HepG2 (cell line): ENCODE data around the gene EIF4G1. TPM values are rescaled to one million over a fixed set of nuclear protein-coding genes. Genes with fewer than 3 reads are reported as not detected.
A peak's percentile ranks its signal among the peaks of the same experiment; 100 is the strongest.

Experiments
- ATF6 ChIP-seq: sonication (generic); formaldehyde crosslinking; conservative IDR thresholded peaks from 2 replicates; pipeline ENCODE4 v1.4.0; 2020; ENCODE audit warnings: missing genetic modification reagents
- CBFB ChIP-seq: sonication (generic); formaldehyde crosslinking; IDR thresholded peaks from 2 replicates; pipeline ENCODE4 v1.4.0; 2020; ENCODE audit warnings: missing genetic modification reagents
- CBX5 ChIP-seq: sonication (generic); formaldehyde crosslinking; IDR thresholded peaks from 2 replicates; pipeline ENCODE4 v1.4.0; 2020; ENCODE audit warnings: missing genetic modification reagents, borderline replicate concordance
- ELF3 ChIP-seq: IDR thresholded peaks from 2 replicates; pipeline ENCODE4 v1.6.1; 2016; ENCODE audit warnings: missing genetic modification reagents, missing compliant biosample characterization
- EZH2 ChIP-seq: conservative IDR thresholded peaks from 2 replicates; pipeline ENCODE4 v1.6.1; 2012; ENCODE audit warnings: mild to moderate bottlenecking, low read depth, low read length, moderate library complexity
- FLYWCH1 ChIP-seq: sonication (generic); formaldehyde crosslinking; IDR thresholded peaks from 2 replicates; pipeline ENCODE4 v1.8.1; 2023; ENCODE audit warnings: mild to moderate bottlenecking, missing genetic modification reagents
- KLF6 ChIP-seq: IDR thresholded peaks from 2 replicates; pipeline ENCODE4 v1.8.0; 2016; ENCODE audit warnings: missing biosample characterization, missing genetic modification reagents
- SMAD9 ChIP-seq: sonication (generic); formaldehyde crosslinking; IDR thresholded peaks from 2 replicates; pipeline ENCODE4 v1.5.1; 2020; ENCODE audit warnings: mild to moderate bottlenecking, missing genetic modification reagents
- SP5 ChIP-seq: IDR thresholded peaks from 2 replicates; pipeline ENCODE4 v1.6.1; 2016; ENCODE audit warnings: low read depth, borderline replicate concordance
- SYNCRIP ChIP-seq: fragments of 200-400 bp; formaldehyde crosslinking; IDR thresholded peaks from 2 replicates; pipeline ENCODE4 v1.6.1; 2018; ENCODE audit warnings: mild to moderate bottlenecking, low read depth, low read length; ENCODE audit not compliant: insufficient read depth
- ZBTB42 ChIP-seq: sonication (generic); formaldehyde crosslinking; IDR thresholded peaks from 2 replicates; pipeline ENCODE4 v1.5.0; 2020; ENCODE audit warnings: mild to moderate bottlenecking, missing genetic modification reagents
- ZNF337 ChIP-seq: sonication (generic); formaldehyde crosslinking; IDR thresholded peaks from 2 replicates; pipeline ENCODE4 v1.5.1; 2020; ENCODE audit warnings: missing genetic modification reagents, low read depth, mild to moderate bottlenecking, borderline replicate concordance
- ZNF362 ChIP-seq: sonication (generic); formaldehyde crosslinking; IDR thresholded peaks from 2 replicates; pipeline ENCODE4 v1.4.0; 2020; ENCODE audit warnings: missing genetic modification reagents, mild to moderate bottlenecking, borderline replicate concordance
- ZNF496 ChIP-seq: sonication (generic); formaldehyde crosslinking; IDR thresholded peaks from 2 replicates; pipeline ENCODE4 v1.8.1; 2023; ENCODE audit warnings: mild to moderate bottlenecking, moderate library complexity, missing genetic modification reagents; ENCODE audit not compliant: insufficient replicate concordance
- ZNF530 ChIP-seq: sonication (generic); formaldehyde crosslinking; IDR thresholded peaks from 2 replicates; pipeline ENCODE4 v1.5.0; 2020; ENCODE audit warnings: low read depth, mild to moderate bottlenecking, missing genetic modification reagents
- ZNF569 ChIP-seq: sonication (generic); formaldehyde crosslinking; IDR thresholded peaks from 2 replicates; pipeline ENCODE4 v1.5.0; 2020; ENCODE audit warnings: mild to moderate bottlenecking, missing genetic modification reagents, moderate library complexity, borderline replicate concordance
- ZNF607 ChIP-seq: sonication (generic); formaldehyde crosslinking; IDR thresholded peaks from 2 replicates; pipeline ENCODE4 v1.5.1; 2020; ENCODE audit warnings: missing genetic modification reagents, mild to moderate bottlenecking, borderline replicate concordance
- ZNF75D ChIP-seq: sonication (generic); formaldehyde crosslinking; IDR thresholded peaks from 2 replicates; pipeline ENCODE4 v1.8.1; 2023; ENCODE audit warnings: missing genetic modification reagents, mild to moderate bottlenecking, borderline replicate concordance
- polyA plus RNA-seq, 8 experiments: library from polyadenylated mRNA; depleted of rRNA in 3 of 8; stranded (reverse) in 7 of 8; unstranded in 1 of 8; fragments of >200 nt; fragmentation: Illumina TruSeq in 4 of 8; extraction: Trizol in 4 of 8; gene quantifications; 2 replicates each; pipeline versions ENCODE4 v1.2.1 to v1.2.3, GENCODE V29; 2011 to 2016; ENCODE audit warnings: low read depth in 4 of 8, missing spikeins in 1 of 8, mixed read lengths in 1 of 8; ENCODE audit not compliant: insufficient read depth in 1 of 8
- total RNA-seq, 5 experiments: library from RNA; depleted of rRNA; stranded (reverse); fragments of >200 nt; fragmentation: Illumina TruSeq; extraction: Trizol; gene quantifications; 2 replicates each; pipeline ENCODE4 v1.2.3, GENCODE V29; 2016; ENCODE audit warnings: low read depth in 1 of 5
- TF ChIP-seq, protein P1 (sequence below): fragments of 450-650 bp; IDR thresholded peaks from 2 replicates; pipeline ENCODE4 v1.6.1; 2017; ENCODE audit warnings: mild to moderate bottlenecking
- TF ChIP-seq, protein P2 (sequence below): sonication (generic); formaldehyde crosslinking; IDR thresholded peaks from 2 replicates; pipeline ENCODE4 v1.8.1; 2022; ENCODE audit warnings: mild to moderate bottlenecking, missing genetic modification reagents
- TF ChIP-seq, protein P3 (sequence below): sonication (generic); formaldehyde crosslinking; IDR thresholded peaks from 2 replicates; pipeline ENCODE4 v1.5.0; 2020; ENCODE audit warnings: mild to moderate bottlenecking, missing genetic modification reagents, moderate library complexity
- TF ChIP-seq, protein P4 (sequence below): IDR thresholded peaks from 2 replicates; pipeline ENCODE4 v1.6.1; 2016

The EIF4G1 gene
- total and polyA plus RNA-seq, 2 of the 13 experiments (the other 11 are each of a cell fraction or from before 2014, with no cell fraction given), result 208 to 213 TPM

DNA sequence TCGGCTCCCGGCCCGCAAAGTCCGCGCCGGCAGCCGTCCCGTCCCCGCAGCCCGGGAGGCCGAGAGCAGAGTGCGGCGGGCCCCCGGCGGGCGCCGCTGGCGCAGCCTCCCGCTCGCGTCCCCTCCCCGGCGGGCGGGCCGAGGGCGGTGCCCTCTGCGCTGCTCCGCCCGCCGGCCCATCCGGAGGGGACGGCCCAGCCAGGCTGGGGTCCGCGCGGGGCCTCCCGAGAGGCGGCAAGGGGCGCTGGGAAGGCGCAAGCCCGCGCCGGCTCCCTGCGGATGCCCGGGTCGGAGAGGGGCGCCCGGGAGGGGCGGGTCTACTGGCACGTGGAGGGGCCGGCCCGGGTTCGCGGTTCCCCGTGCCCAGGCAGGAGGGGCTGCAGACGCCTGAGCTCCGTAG, 47.1 kb downstream of the EIF4G1 start, which contains the start of the genes CLCN2 and POLR2H (continued):
- TF ChIP-seq ATF6, result no peak
- TF ChIP-seq ZBTB42, result no peak
- TF ChIP-seq ZNF496, result no peak
- TF ChIP-seq, protein P1, sequence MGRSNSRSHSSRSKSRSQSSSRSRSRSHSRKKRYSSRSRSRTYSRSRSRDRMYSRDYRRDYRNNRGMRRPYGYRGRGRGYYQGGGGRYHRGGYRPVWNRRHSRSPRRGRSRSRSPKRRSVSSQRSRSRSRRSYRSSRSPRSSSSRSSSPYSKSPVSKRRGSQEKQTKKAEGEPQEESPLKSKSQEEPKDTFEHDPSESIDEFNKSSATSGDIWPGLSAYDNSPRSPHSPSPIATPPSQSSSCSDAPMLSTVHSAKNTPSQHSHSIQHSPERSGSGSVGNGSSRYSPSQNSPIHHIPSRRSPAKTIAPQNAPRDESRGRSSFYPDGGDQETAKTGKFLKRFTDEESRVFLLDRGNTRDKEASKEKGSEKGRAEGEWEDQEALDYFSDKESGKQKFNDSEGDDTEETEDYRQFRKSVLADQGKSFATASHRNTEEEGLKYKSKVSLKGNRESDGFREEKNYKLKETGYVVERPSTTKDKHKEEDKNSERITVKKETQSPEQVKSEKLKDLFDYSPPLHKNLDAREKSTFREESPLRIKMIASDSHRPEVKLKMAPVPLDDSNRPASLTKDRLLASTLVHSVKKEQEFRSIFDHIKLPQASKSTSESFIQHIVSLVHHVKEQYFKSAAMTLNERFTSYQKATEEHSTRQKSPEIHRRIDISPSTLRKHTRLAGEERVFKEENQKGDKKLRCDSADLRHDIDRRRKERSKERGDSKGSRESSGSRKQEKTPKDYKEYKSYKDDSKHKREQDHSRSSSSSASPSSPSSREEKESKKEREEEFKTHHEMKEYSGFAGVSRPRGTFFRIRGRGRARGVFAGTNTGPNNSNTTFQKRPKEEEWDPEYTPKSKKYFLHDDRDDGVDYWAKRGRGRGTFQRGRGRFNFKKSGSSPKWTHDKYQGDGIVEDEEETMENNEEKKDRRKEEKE, result no peak
- TF ChIP-seq, protein P2, sequence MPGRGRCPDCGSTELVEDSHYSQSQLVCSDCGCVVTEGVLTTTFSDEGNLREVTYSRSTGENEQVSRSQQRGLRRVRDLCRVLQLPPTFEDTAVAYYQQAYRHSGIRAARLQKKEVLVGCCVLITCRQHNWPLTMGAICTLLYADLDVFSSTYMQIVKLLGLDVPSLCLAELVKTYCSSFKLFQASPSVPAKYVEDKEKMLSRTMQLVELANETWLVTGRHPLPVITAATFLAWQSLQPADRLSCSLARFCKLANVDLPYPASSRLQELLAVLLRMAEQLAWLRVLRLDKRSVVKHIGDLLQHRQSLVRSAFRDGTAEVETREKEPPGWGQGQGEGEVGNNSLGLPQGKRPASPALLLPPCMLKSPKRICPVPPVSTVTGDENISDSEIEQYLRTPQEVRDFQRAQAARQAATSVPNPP, result no peak; the same call in 1 of the 2 replicates
- no peak for TF ChIP-seq CBFB (CRISPR knock-in tag)
- TF ChIP-seq ZNF530, result no peak
- no peak for TF ChIP-seq ZNF362 (CRISPR knock-in tag)
- TF ChIP-seq SYNCRIP, result no peak
- no peak for TF ChIP-seq ZNF607 (CRISPR knock-in tag)
- TF ChIP-seq ZNF337 (CRISPR knock-in tag), result no peak
- TF ChIP-seq SP5, result peak; percentile 54; the same call in 1 of the 2 replicates
- TF ChIP-seq ZNF569, result no peak; the same call in 1 of the 2 replicates
- no peak for TF ChIP-seq SMAD9 (CRISPR knock-in tag)
- no peak for TF ChIP-seq KLF6 (CRISPR knock-in tag)
- TF ChIP-seq FLYWCH1 (CRISPR knock-in tag), result no peak
- TF ChIP-seq, protein P3, sequence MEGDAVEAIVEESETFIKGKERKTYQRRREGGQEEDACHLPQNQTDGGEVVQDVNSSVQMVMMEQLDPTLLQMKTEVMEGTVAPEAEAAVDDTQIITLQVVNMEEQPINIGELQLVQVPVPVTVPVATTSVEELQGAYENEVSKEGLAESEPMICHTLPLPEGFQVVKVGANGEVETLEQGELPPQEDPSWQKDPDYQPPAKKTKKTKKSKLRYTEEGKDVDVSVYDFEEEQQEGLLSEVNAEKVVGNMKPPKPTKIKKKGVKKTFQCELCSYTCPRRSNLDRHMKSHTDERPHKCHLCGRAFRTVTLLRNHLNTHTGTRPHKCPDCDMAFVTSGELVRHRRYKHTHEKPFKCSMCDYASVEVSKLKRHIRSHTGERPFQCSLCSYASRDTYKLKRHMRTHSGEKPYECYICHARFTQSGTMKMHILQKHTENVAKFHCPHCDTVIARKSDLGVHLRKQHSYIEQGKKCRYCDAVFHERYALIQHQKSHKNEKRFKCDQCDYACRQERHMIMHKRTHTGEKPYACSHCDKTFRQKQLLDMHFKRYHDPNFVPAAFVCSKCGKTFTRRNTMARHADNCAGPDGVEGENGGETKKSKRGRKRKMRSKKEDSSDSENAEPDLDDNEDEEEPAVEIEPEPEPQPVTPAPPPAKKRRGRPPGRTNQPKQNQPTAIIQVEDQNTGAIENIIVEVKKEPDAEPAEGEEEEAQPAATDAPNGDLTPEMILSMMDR (CRISPR knock-in tag), result no peak
- TF ChIP-seq EZH2, result no peak
- TF ChIP-seq, protein P4, sequence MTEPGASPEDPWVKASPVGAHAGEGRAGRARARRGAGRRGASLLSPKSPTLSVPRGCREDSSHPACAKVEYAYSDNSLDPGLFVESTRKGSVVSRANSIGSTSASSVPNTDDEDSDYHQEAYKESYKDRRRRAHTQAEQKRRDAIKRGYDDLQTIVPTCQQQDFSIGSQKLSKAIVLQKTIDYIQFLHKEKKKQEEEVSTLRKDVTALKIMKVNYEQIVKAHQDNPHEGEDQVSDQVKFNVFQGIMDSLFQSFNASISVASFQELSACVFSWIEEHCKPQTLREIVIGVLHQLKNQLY (CRISPR knock-in tag), result no peak
- TF ChIP-seq ZNF75D, result no peak
- no peak for TF ChIP-seq CBX5 (CRISPR knock-in tag)
- TF ChIP-seq ELF3 (CRISPR knock-in tag), result no peak
